M059J (cell line): ENCODE measurements around the gene AUTS2. TPM values are rescaled to one million over a fixed set of nuclear protein-coding genes. Genes with fewer than 3 reads are reported as not detected.

Experiments
- DNase-seq: peaks from one replicate; pipeline ENCODE4 v3.0.0-alpha.2; 2012; ENCODE audit warnings: low read depth
- total RNA-seq: library from RNA; depleted of rRNA; stranded (reverse); fragments of >200 nt; shearing (Covaris generic); gene quantifications from 2 replicates; pipeline ENCODE4 v1.2.3, GENCODE V29; 2014

Gene AUTS2
- total RNA-seq, 1 experiment from 2014 or later: 6.9 TPM

GRCh38 chr7:70060298-70061068, 462.2 kb downstream of the AUTS2 start:
- no peak for DNase-seq

- DNase-seq: no peak
Measured at GRCh38 chr7:70063371-70063770, 465.1 kb downstream of the AUTS2 start.

- peak; percentile 33 for DNase-seq
Measured at GRCh38 chr7:70063927-70064326, 465.7 kb downstream of the AUTS2 start.

GRCh38 chr7:70066844-70067243, 468.6 kb downstream of the AUTS2 start:
- DNase-seq: no peak

GRCh38 chr7:70068531-70068930, 470.3 kb downstream of the AUTS2 start:
- no peak for DNase-seq

- no peak for DNase-seq
Measured at GRCh38 chr7:70069977-70070376, 471.7 kb downstream of the AUTS2 start.

- DNase-seq: no peak
Measured at GRCh38 chr7:70071766-70072165, 473.5 kb downstream of the AUTS2 start.

GRCh38 chr7:70072220-70072619, 473.9 kb downstream of the AUTS2 start:
- peak; percentile 59 for DNase-seq

- no peak for DNase-seq
Measured at GRCh38 chr7:70076325-70076724, 478.1 kb downstream of the AUTS2 start.

- DNase-seq: peak; percentile 15
Measured at GRCh38 chr7:70082099-70082611, 483.9 kb downstream of the AUTS2 start.

GRCh38 chr7:70091362-70091761, 493.1 kb downstream of the AUTS2 start:
- DNase-seq: no peak

- peak; percentile 73 for DNase-seq
Measured at GRCh38 chr7:70092314-70093204, 494.3 kb downstream of the AUTS2 start.

- peak; percentile 72 for DNase-seq
Measured at GRCh38 chr7:70093205-70093904, 495.1 kb downstream of the AUTS2 start.

- DNase-seq: no peak
Measured at GRCh38 chr7:70094831-70095230, 496.6 kb downstream of the AUTS2 start.

GRCh38 chr7:70097645-70098044, 499.4 kb downstream of the AUTS2 start:
- no peak for DNase-seq

- peak; percentile 16 for DNase-seq
Measured at GRCh38 chr7:70098133-70098561, 499.9 kb downstream of the AUTS2 start.

GRCh38 chr7:70098905-70099672, 500.8 kb downstream of the AUTS2 start:
- peak; percentile 53 for DNase-seq

- DNase-seq: no peak
Measured at GRCh38 chr7:70104243-70104642, 506.0 kb downstream of the AUTS2 start.

- no peak for DNase-seq
Measured at GRCh38 chr7:70113078-70113477, 514.8 kb downstream of the AUTS2 start.

- no peak for DNase-seq
Measured at GRCh38 chr7:70113536-70113935, 515.3 kb downstream of the AUTS2 start.

GRCh38 chr7:70114806-70115205, 516.5 kb downstream of the AUTS2 start:
- DNase-seq: no peak
